ENCODE data around the gene SLC24A4.

Gene SLC24A4

DNA sequence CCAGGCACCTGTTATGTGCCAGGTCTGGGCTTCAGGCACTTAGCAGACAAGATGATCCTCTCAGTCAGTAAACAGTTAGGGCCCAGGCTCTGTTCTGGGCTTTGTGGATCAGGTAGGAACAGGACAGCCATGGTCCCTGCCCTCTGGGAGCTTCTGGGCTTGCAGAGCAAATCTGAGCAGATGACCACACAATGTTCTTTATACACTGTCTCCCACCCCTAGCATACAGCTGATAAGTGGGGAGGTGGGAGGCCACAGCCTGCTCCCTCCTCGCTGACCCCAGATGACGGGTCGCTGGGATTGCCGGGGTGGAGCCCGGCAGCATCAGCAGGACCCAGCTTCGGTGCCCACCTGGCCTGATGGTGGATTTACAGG, 137.6 kb downstream of the SLC24A4 start:
- no peak for DNase-seq

DNA sequence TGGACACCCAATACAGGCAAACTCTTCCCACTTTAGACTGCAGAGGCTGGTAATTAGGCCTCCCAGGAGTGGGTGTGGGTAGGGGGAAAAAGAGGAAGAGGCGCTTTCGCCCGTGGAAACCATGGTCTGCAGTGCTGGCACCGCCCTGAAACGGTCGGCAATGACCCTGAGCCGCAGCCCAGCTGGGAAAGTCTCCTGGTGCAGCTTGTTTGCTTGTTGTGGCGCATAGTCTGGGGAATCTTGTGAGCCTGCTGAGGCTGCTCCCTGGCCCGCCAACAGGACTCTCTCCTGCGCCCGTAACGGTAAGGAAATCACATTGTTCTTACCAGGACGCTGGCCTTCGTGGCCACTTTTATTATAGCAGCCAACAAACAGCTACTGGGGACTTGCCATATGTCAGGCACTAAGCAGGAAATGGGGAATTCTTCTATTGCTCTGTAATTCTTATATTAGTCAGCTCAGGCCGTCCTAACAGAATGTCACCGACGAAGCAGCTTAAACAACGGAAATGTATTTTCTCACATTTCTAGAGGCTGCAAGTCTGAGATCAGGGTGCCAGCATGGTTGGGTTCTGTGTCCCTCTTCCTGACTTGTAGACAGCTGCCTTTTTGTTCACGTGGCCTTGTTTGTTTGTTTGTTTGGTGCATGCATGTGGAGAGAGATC, 138.1 kb downstream of the SLC24A4 start:
- no peak for DNase-seq

DNA sequence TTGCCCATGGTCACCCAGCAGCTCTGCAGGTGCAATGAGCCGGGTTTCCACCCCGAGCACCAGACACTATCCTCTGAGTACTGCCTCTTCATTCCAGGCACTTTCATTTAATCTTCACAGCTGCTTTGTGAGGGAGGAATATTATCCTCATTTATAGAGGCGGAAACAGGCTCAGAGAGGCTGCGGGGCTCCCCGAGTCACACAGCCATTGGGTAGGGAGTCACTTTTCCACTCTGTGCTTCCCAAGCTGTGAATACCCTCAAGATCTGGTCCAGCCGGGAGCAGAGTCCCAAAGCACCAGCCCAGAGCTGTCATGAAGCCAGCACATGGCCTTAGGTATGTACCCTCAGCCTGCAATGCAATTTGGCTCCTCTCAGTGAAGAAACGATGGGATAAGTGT, 138.9 kb downstream of the SLC24A4 start:
- no peak for DNase-seq

DNA sequence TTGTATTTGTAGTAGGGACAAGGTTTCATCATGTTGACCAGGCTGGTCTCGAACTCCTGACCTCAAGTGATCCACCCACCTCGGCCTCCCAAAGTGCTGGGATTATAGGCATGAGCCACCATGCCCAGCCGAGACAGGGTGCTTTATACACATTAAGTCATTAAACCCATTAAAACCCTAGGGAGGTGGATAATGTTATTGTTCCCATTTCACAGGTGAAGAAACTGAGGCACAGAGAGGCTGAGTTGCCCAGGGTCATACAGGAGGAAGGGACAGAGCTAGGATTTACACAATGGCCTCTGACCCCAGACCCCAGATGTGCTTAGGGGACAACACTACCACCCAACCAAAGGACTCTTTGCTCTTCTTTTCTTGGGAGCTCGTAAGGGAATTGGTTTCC, 139.6 kb downstream of the SLC24A4 start:
- no peak for DNase-seq

DNA sequence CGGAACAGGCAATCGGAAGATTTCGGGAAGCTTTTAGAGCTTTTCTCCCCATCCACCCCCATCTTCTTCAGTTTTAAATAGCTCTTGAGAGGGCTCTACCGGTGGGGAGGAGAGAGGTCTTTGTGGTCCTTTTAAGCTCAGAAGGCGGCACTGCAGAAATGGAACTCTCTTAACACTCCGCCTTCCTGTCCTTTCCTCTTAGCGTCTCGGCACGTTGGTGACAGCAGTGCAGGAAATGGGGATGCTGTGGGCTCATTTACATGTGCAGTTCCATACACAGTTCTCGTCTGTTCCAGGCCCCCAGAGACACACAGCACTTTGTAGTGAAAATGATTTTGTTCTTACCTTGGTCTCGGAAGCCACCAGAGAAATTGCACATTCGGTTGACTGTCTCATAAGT, 140.2 kb downstream of the SLC24A4 start:
- DNase-seq: no peak

DNA sequence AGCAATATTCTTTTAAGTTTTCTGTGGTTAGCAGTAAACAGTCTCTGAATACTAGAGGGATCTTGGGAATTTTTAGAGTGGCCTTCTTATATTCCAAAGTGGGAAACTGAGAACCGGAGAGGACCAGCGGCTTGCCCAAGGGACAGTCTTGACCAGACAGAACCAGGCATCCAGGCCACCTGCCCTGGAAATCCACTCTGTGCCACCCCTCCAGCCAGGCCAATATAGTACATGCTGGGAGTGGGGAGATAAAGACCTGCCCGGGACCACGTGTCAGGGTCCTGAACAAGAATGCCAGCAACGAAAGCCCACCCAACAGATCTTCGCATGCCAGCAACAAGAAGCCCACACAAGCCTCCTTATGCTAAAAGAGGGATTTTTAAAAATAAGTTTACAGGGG, 141.2 kb downstream of the SLC24A4 start:
- no peak for DNase-seq

DNA sequence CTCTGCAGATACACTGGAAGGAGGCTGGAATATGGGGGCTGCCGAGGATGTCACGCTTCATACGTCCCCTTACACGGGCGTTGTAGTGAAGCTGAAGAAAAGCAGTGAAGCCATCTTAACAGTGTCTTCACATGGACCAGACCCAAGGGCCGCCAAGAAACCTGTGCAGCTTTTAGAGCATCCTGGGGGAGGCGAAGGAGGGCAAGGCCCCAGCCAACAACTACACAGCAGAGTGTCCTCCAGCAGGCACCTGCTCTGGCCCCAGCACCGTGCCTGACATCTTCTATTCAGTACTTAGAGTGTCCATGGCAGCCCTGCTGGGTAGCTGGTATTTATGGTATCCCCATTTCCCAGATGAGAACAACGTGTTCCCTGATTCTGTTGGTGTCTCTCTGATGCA, 141.8 kb downstream of the SLC24A4 start:
- DNase-seq: no peak

DNA sequence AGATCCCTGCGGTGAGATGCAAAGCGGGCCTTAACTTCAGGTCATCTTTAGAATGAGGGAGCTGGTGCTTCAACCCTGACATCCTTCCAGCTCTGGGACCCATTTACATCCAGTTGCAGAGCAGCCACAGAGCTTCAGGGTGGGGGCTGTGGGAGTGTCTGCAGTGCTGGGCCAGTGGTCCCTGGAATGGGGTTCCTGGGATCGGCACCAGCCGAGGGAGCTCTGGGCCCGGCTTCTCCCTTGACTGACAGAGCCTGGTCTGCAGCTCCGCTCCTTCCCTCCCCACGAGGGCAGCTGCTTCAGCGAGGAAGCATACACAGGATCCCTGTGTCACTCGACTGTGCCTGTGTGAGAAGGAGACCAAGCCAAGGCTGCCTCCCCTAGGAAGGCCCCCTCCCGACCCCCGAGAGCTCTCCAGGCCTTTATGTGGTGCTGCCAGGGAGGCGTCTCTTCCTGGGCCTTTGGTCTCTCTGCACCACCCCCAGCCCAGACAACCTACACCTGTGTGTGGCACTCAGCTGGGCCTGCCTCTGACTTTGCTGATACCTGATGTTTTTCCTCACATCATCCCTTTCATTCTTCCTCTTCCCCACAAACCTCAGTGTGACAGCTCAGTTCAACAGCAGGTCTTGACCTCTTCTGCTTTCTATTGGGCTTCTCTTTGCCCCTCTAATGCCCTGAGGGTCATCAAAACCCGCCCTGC, 142.5 kb downstream of the SLC24A4 start:
- no peak for DNase-seq

DNA sequence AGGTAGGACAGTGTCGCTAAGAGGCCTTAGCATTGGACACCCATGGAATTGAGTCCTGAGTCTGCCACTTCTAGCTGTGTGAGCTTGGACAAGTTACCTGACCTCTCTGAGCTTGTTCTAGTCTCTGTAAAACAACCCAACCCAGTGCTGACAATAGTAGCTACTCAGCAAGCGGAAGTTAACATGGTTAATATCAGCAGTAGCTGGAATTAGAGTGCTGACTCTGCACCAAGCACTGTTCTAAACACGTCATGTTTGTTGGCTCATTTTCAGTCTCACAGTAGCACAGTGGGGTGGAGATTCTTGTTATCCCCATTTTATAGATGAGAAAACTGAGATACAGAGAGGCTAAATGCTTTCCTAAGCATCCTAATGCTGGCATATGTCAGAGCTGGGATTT, 143.1 kb downstream of the SLC24A4 start:
- DNase-seq: no peak

DNA sequence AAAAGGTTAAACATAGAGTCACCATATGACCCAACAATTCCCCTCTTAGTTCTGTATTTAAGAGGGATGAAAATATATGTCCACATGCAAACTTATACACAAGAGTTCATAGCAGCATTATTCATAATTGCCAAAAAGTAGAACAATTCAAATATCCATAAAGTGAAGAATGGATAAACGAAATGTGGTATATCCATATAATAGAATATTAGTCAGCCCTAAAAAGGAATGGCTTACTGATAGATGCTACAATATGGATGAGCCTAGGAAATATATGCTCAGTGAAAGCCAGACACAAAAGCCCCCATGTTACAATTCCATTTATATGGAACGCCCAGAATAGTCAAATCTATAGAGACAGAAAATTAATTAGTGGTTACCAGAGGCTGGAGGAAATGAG, 146.6 kb downstream of the SLC24A4 start:
- no peak for DNase-seq

DNA sequence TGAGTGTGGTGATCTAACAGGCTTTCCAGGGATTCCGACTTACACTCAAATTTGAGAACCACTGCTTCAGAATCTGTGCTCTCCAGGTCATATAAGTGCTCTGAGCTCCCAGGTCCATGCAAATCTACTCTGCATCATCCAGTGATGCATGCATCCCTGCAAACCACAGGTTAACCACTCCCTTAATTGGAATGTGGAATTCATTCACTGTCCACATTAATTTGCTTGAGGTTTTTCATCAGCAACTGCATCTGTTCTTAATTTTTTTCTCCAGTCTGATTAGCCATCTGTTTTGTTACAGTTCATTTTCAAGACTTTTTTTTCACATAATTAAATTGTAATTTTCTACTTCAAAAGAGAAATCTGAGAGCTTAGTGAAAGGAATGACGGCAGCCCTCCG, 147.2 kb downstream of the SLC24A4 start:
- DNase-seq: peak; percentile 28

DNA sequence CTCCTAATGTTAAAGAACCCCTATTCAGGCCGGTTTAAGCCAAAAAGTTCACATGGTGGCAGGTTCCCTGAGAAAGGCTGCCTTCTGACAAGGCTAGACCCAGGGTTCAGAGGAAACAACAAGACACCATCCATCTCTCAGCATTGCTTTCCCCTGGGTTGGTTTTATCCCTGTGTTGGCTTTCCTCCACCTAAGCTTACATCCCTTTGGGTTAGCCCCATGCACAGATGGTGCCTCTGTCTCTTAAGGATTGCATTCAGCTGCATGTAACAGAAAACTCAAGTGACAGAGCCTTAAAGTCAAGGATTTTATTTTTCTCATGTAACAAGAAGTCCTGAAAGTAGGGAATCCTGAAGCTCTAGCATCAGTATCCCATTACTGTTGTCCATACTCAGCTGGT, 147.8 kb downstream of the SLC24A4 start:
- no peak for DNase-seq

DNA sequence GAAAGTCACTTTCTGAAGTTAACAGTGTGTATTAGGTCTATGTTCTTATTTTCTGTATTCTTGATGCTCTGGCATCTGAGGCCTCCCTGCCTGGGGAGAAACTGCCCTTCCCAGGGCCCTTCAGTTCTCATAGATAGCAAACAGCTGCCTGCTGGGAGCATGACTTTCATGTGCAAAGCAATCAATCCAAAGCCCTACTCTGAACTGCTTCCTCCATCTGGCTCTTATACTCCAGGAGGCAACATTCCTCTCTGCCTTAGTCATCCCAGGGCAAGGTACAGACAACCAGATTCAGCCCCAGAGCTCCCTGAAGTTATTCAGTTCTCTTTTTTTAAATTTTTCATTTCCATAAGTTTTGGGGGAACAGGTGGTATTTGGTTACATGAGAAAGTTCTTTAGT, 149.0 kb downstream of the SLC24A4 start:
- DNase-seq: peak; percentile 14

DNA sequence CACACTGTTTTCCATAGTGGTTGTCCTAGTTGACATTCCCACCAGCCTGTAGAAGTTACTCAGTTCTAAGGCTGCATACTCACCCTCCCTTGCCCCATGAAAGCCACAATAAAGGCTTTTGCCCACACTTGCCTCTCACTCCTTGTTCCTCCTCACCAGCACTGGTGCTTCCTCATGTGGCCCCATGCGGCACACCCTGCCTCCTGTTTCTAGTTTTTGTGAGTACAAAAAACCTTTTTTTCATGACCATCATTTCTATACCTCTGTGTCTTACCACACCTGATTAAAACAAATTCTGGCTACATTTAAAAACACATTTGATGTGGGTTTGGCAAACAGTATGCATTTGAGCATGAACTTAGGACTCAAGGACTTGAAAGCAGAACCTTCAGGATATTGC, 149.9 kb downstream of the SLC24A4 start:
- no peak for DNase-seq

DNA sequence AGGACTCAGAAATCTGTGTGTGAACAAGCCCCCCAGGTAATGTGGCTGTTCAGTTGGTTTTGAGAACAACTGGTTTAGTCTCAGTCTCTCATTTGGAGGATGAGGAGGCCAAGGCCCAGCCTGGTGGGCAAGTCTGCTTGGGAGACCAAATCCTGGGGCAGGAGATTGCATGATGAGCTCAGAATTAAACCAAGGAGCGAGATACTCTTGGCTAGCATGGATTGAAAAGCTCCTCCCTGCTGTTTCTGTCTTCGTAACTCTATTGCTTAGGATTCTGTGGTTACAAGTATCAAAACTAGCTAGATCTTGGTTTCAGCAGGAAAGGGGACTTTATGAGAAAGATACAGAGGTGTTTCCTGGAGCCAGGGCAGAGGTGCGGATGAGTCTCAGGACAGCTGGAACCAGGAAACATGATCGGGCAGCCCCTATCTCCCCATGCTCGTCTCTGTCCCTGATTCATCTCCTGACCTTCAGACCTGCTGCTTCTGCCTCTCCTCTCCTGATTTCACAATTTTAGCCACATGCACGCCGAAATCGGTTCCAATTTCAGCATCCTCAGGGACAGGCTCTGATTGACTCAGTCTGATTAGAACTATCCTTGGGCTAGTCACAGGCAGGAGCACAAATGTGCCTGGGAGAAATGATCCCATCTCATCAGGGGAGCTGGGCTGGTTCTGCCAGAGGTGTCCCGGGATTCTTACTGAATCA, 150.4 kb downstream of the SLC24A4 start:
- DNase-seq: no peak

DNA sequence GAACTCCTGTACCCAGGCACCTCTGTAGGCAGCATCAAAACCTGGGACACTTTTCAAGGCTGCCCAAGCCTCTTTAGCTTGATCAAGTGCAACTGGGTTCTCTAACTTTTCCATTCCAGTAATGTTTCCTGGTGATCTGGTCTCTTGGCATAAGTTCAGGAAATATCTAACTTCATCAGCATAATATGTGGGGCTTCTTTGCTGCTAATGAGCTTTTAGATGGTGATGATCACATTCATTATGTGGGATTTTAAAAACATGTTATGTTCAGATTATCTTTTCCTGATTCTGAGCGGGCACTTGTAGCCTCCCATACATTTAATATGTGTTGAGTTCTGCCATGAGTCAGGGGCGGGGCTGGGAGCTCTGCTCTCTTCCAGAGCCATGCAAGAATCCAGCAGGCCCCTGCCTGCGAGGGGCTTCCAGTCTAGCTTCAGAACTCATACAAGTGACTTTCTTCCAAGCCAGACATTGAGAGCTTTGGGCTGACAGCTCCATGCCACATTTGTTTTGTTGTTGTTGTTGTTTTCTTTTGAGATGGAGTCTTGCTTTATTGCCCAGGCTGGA, 151.1 kb downstream of the SLC24A4 start:
- no peak for DNase-seq

DNA sequence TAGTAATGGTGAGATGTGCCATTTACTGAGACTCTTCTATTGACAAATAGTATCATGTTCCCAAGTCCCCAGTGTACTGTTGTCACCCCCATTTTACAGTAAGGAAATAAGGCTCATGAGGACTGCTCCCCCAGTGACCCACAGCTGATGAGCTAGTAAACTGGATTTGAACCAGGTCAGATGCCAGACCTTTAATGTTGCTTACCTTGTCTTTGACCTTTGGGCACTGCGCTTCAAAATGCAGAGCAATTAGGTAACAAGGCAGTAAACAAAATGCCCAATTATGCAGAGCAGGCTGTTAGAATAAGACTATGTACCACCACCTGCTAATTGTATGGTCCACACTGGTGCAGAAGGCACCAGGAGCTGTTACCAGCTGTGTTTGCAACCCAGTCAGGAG, 152.1 kb downstream of the SLC24A4 start:
- no peak for DNase-seq

DNA sequence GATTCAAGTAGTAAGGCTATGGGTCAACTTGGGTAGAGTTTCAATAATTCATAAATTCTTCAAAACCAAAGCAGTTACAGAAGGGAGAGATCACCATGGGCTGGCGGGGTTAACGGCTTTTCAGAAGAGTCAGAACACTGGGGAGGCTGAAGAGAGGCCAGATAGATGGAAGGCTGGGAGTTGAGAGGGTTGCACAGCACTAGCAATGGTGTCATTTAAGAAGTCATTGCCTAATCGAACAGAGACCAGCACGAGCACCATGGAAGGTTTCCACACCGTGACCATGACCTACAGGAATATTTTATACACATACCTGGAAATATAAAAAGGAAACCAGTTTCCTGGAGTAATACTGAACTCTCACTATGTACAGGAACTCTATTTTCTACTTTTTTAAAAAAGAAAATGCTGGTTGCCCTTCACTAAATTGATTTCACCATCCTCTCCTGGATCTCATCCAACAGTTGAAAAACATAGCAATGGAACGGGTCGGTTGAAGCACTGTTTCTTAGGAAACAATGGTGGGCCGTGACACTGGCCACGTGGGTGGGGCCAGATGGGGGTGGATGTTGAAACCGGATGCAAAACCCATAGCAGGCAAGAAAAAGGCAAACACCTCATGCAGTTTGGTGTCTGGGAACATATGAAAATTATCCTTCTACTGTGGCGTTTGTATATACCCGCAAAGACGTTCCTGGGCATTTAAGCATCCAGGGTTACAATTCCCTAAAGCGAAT, 152.7 kb downstream of the SLC24A4 start:
- DNase-seq: no peak

DNA sequence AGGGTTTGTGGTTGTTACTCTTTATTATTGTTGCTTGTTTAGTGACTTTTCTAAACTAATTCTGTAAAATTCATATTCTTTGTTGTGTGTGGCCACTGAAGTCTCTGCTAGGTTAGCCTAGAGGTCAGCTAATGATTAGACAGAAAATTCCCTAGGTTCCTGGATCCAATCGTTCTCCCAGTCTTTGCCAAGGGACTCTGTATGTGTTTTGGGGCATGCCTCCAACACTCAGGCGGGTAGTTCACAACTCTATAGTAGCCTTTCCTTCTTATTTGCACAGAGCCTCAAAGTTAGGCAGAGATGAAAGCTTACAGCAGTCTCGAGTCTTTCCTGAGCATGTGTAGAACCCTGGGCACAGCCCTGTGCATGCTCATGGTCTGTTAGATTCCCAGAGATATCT, 157.9 kb downstream of the SLC24A4 start:
- DNase-seq: no peak

DNA sequence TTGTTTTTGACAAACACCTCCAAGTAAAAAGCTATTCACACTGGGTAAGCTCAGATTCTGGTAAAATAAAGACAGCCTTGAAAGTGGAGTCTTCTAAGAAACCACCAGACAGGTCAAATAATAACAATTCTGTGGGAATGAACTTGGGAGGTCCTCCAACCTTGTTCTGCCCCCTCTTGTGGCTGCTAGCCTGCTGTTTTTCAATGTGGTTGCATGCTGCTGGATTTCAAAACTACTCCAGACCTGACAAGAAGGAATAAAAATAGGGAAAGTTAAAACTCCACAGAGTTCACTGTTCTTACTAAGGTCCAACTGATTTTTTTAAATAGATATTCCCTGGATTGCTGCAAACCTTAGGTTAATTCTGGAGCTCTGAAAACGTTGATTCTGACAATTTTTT, 158.4 kb downstream of the SLC24A4 start:
- DNase-seq: no peak

DNA sequence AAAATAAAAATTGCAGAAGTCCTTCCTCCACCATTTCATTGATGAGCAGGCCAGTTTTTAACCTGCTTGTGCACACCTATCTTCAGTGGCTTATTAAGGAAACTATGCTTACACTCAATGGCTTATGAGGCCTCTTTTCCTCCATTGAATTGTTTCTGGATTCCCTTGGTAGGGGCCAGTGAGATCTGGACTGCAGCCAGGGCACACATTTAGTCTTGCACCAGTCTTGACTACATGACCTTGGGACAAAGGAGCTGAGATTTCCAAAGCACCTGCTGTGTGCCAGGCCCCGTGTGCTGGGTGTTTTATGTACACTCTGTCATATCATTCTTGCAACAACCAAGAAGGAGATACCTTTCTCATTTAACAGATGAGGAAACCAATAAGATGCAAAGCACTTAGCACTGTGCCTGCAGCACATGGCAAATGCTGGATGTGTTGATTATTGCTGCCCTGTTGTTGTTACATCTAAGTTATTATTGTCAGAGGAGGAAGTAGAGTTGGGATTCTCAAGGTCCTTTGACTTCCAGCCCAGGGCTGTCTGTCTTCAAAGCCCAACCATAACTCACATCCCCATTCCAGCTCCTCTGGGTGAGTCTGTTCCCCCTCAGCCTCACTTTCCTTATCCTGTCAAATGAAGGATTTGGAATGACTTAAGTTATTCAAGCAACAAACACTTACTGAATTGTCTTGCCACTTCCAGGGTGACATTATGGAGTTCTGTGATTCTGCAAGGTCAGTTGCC, 159.0 kb downstream of the SLC24A4 start:
- DNase-seq: no peak

DNA sequence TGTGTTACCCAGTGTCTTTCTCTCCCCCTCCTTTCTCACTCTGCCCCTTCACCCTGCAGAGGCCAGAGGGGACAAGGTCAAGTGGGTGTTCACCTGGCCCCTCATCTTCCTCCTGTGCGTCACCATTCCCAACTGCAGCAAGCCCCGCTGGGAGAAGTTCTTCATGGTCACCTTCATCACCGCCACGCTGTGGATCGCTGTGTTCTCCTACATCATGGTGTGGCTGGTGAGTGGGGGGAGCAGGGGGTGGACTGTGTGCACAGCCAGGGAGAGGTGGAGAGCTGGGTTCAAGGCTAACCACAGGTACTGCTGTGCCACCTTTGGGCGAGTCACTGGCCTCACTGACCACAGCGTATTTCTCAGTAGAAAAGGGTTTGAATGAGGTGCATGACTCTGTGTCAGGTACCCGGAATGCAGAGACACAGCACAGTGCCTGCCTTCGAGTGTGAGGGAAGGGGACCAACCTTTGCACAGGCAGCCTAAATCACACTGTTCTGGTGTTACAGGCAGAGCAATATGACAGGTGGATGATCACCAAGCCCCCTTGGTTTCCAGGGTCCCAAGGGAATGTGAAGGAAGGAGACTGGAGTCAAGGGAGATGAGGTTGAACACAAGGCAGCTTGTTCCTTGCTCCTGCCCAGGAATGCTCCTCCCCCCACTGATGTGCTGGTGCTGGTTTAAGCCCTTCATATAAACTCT, 159.8 kb downstream of the SLC24A4 start:
- DNase-seq: no peak

Measured in NCI-H2171 (cell line).